ENCODE results near the gene FOXK1. TPM values are rescaled to one million over a fixed set of nuclear protein-coding genes. Genes with fewer than 3 reads are reported as not detected.

Gene FOXK1
- total RNA-seq, 6 experiments from 2014 or later = 3.8 to 8.4 (median 6.9) TPM

- WGBS (ENCODE audit: insufficient coverage, low coverage, low lambda C conversion rate, missing lambda C conversion rate) = 49% methylated on average over 19 of the region's 27 CpGs
- intact Hi-C loops (cut with DNase I) = no loop called here
- H3K4me1 ChIP-seq = peaks cover 0 to 31% (median 16%) of the 10 kb centered on the region in 4 donors
Measured at GRCh38 chr7:4713183-4713784, 31.2 kb downstream of the FOXK1 start.

GRCh38 chr7:4714161-4714700 is 32.1 kb downstream of the FOXK1 start:
- intact Hi-C loops (cut with DNase I) = no loop called here
- Histone ChIP-seq H3K27me3 (no peaks in the 10 kb centered on the region), H3K36me3 (no peaks in the 10 kb centered on the region), H3K9me3 (no peaks in the 10 kb centered on the region), H3K4me1 (peaks cover 0 to 31% (median 16%) of the 10 kb centered on the region in 4 donors), H3K4me3 (no peak overlapping the region), H3K27ac (no peak overlapping the region)
- WGBS (ENCODE audit: insufficient coverage, low coverage, low lambda C conversion rate, missing lambda C conversion rate) = 88% methylated on average over 12 of the region's 15 CpGs
- DNase-seq (no peak), ATAC-seq (no peak)
- TF ChIP-seq CTCF (IDR thresholded peaks at IDR 0.05) = no peak
- TF ChIP-seq POLR2A (IDR thresholded peaks at IDR 0.05) = no peak

More at GRCh38 chr7:4713183-4713784, 31.2 kb downstream of the FOXK1 start:
- H3K27me3 ChIP-seq = no peaks in the 10 kb centered on the region
- no peaks in the 10 kb centered on the region for H3K36me3 ChIP-seq
- H3K27ac ChIP-seq = peak overlapping the region; percentile 31 to 66 (median 45)
- no peaks in the 10 kb centered on the region for H3K9me3 ChIP-seq
- ATAC-seq = no peak
- DNase-seq = no peak
- TF ChIP-seq CTCF (IDR thresholded peaks at IDR 0.05) (no peak), POLR2A (IDR thresholded peaks at IDR 0.05) (no peak)
- no peak overlapping the region for H3K4me3 ChIP-seq

- Histone ChIP-seq H3K27ac (peak overlapping the region in 1 of 3 donors; percentile 42), H3K4me3 (no peak overlapping the region), H3K27me3 (no peaks in the 10 kb centered on the region), H3K9me3 (no peaks in the 10 kb centered on the region), H3K36me3 (no peaks in the 10 kb centered on the region), H3K4me1 (peaks cover 0 to 31% (median 16%) of the 10 kb centered on the region in 4 donors)
- intact Hi-C loops (cut with DNase I) = no loop called here
- DNase-seq (no peak), ATAC-seq (no peak)
- TF ChIP-seq CTCF (IDR thresholded peaks at IDR 0.05) = no peak
- TF ChIP-seq POLR2A (IDR thresholded peaks at IDR 0.05) = no peak
- WGBS (ENCODE audit: insufficient coverage, low coverage, low lambda C conversion rate, missing lambda C conversion rate) = 77% methylated on average over 19 of the region's 26 CpGs
Measured at GRCh38 chr7:4714767-4715409, 32.8 kb downstream of the FOXK1 start.

GRCh38 chr7:4715410-4715776 is 33.3 kb downstream of the FOXK1 start:
- DNase-seq (peak; percentile 60 to 80 (median 69)), ATAC-seq (peak; percentile 80 to 90 (median 86))
- TF ChIP-seq POLR2A (IDR thresholded peaks at IDR 0.05) (no peak), CTCF (IDR thresholded peaks at IDR 0.05) (no peak)
- H3K4me3 ChIP-seq = no peak overlapping the region
- H3K27ac ChIP-seq = peak overlapping the region in 2 of 3 donors; percentile 32 to 42
- no peaks in the 10 kb centered on the region for H3K9me3 ChIP-seq
- H3K36me3 ChIP-seq = no peaks in the 10 kb centered on the region
- H3K4me1 ChIP-seq = peaks cover 0 to 31% (median 16%) of the 10 kb centered on the region in 4 donors
- WGBS (ENCODE audit: insufficient coverage, low coverage, low lambda C conversion rate, missing lambda C conversion rate) = 23% methylated on average over 9 of the region's 13 CpGs
- intact Hi-C loops (cut with DNase I) = no loop called here
- no peaks in the 10 kb centered on the region for H3K27me3 ChIP-seq

Measured in right lobe of liver (tissue), 6 donors.